IMR-90 (cell line): ENCODE measurements around the gene DGKB. TPM values are rescaled to one million over a fixed set of nuclear protein-coding genes. Genes with fewer than 3 reads are reported as not detected.

ENCODE experiments used
- ATAC-seq: fragments of 200-7000 bp; cut with Tn5 transposase; 2 replicates; pipeline ENCODE4 v1.9.1; 2020; ENCODE audit warnings: low read depth, mild to moderate bottlenecking, moderate library complexity
- BruUV-seq: library from RNA; stranded (reverse); fragments of 400-500 nt; replicated peaks from 2 replicates; lab custom pipeline; 2021; lab: Mats Ljungman, UMichigan
- CTCF ChIA-PET: fragments of 300-600 bp; formaldehyde crosslinking; extraction: SDS; loops from one replicate; lab custom pipeline; 2021; ENCODE audit warnings: antibody characterized with exemption; lab: Yijun Ruan, JAX
- POLR2A ChIA-PET: fragments of 300-600 bp; sonication (Branson Sonifier 250); formaldehyde crosslinking; loops from one replicate; lab custom pipeline; 2022; ENCODE audit warnings: antibody characterized with exemption; ENCODE audit not compliant: unreplicated experiment; lab: Charles Lee
- DNase-seq: peaks from one replicate; pipeline ENCODE4 v3.0.0; 2013
- H2AFZ ChIP-seq: replicated peaks from 2 replicates; pipeline ENCODE3; 2013; ENCODE audit warnings: low read length, mild to moderate bottlenecking; ENCODE audit not compliant: poor library complexity
- H2AK5ac ChIP-seq: 2 replicates; pipeline ENCODE4 v1.6.1; 2013; ENCODE audit warnings: low read depth, low read length, inconsistent platforms
- H2AK9ac ChIP-seq: replicated peaks from 2 replicates; pipeline ENCODE3; 2013; ENCODE audit warnings: mild to moderate bottlenecking, low read depth, low read length, moderate library complexity; ENCODE audit not compliant: poor library complexity
- H2BK120ac ChIP-seq: 2 replicates; pipeline ENCODE4 v1.6.1; 2013; ENCODE audit warnings: low read depth, low read length, inconsistent platforms
- H2BK15ac ChIP-seq: 3 replicates; pipeline ENCODE4 v1.6.1; 2013; ENCODE audit warnings: low read depth, low read length, inconsistent platforms
- H2BK20ac ChIP-seq: 2 replicates; pipeline ENCODE4 v1.6.1; 2013; ENCODE audit warnings: low read depth, mild to moderate bottlenecking, inconsistent platforms, low read length, moderate library complexity
- H2BK5ac ChIP-seq: 2 replicates; pipeline ENCODE4 v1.6.1; 2013; ENCODE audit warnings: mild to moderate bottlenecking, low read depth, low read length, inconsistent platforms; ENCODE audit not compliant: poor library complexity, severe bottlenecking
- H3K14ac ChIP-seq: replicated peaks from 2 replicates; pipeline ENCODE4 v1.6.1; 2013; ENCODE audit warnings: low read depth, low read length, inconsistent platforms
- H3K18ac ChIP-seq: 2 replicates; pipeline ENCODE4 v1.6.1; 2013; ENCODE audit warnings: low read depth, low read length, control low read depth
- H3K23ac ChIP-seq: 2 replicates; pipeline ENCODE4 v1.6.1; 2013; ENCODE audit warnings: low read depth, low read length, inconsistent platforms
- H3K27ac ChIP-seq: 2 replicates; pipeline ENCODE4 v1.5.1; 2013; ENCODE audit warnings: mild to moderate bottlenecking, control low read depth, low read length; ENCODE audit not compliant: insufficient read depth
- H3K27me3 ChIP-seq: 2 replicates; pipeline ENCODE4 v1.6.1; 2013; ENCODE audit warnings: low read length; ENCODE audit not compliant: control insufficient read depth, insufficient read depth
- H3K36me3 ChIP-seq: 2 replicates; pipeline ENCODE4 v1.6.1; 2013; ENCODE audit warnings: low read length, mixed read lengths; ENCODE audit not compliant: control insufficient read depth, insufficient read depth
- H3K4ac ChIP-seq: 2 replicates; pipeline ENCODE4 v1.6.1; 2013; ENCODE audit warnings: low read depth, low read length, inconsistent platforms
- H3K4me1 ChIP-seq: 2 replicates; pipeline ENCODE4 v1.6.1; 2013; ENCODE audit warnings: low read length, mixed read lengths; ENCODE audit not compliant: control insufficient read depth, insufficient read depth
- H3K4me2 ChIP-seq: 2 replicates; pipeline ENCODE4 v1.6.1; 2013; ENCODE audit warnings: low read depth, mild to moderate bottlenecking, control low read depth, low read length, moderate library complexity
- H3K4me3 ChIP-seq: 2 replicates; pipeline ENCODE4 v1.5.1; 2013; ENCODE audit warnings: low read depth, mild to moderate bottlenecking, control low read depth, low read length, moderate library complexity; ENCODE audit not compliant: insufficient read depth
- H3K56ac ChIP-seq: 2 replicates; pipeline ENCODE4 v1.6.1; 2013; ENCODE audit warnings: low read length, inconsistent platforms; ENCODE audit not compliant: insufficient read depth; ENCODE audit errors: extremely low read depth
- H3K79me1 ChIP-seq, 2 experiments: 2 replicates each; pipeline ENCODE4 v1.6.1; 2013; ENCODE audit warnings: low read length in 2 of 2, inconsistent platforms in 1 of 2, low read depth in 1 of 2
- H3K9ac ChIP-seq: 2 replicates; pipeline ENCODE4 v1.6.1; 2013; ENCODE audit warnings: low read depth, low read length, control low read depth
- H3K9me1 ChIP-seq: 2 replicates; pipeline ENCODE4 v1.6.1; 2013; ENCODE audit warnings: low read length, inconsistent platforms; ENCODE audit not compliant: insufficient read depth
- H3K9me3 ChIP-seq: 2 replicates; pipeline ENCODE4 v1.6.1; 2013; ENCODE audit warnings: low read length; ENCODE audit not compliant: control insufficient read depth, insufficient read depth
- H4K20me1 ChIP-seq: 2 replicates; pipeline ENCODE4 v1.6.1; 2013; ENCODE audit warnings: low read length, inconsistent platforms; ENCODE audit not compliant: insufficient read depth
- H4K5ac ChIP-seq: 2 replicates; pipeline ENCODE4 v1.6.1; 2013; ENCODE audit warnings: mild to moderate bottlenecking, low read depth, low read length, control low read depth
- H4K8ac ChIP-seq, 2 experiments: 2 replicates each; pipeline ENCODE4 v1.6.1; 2013; ENCODE audit warnings: low read depth in 2 of 2, low read length in 2 of 2, control low read depth in 1 of 2, inconsistent platforms in 1 of 2
- H4K91ac ChIP-seq: 2 replicates; pipeline ENCODE4 v1.6.1; 2013; ENCODE audit warnings: low read depth, low read length, inconsistent platforms; ENCODE audit not compliant: insufficient read depth
- BHLHE40 ChIP-seq: fragments of 150-350 bp; IDR thresholded peaks from 2 replicates; pipeline ENCODE4 v1.6.1; 2016; ENCODE audit warnings: mild to moderate bottlenecking, low read depth, low read length
- CTCF ChIP-seq: conservative IDR thresholded peaks from 2 replicates; pipeline ENCODE4 v1.5.1; 2012; ENCODE audit warnings: mild to moderate bottlenecking, low read depth, low read length, improper control_type of control experiment
- ELK1 ChIP-seq: fragments of 150-350 bp; IDR thresholded peaks from 2 replicates; pipeline ENCODE4 v1.6.1; 2016; ENCODE audit warnings: low read depth, mild to moderate bottlenecking, low read length, moderate library complexity, borderline replicate concordance
- MAFK ChIP-seq: IDR thresholded peaks from 2 replicates; pipeline ENCODE4 v1.6.1; 2012; ENCODE audit warnings: low read depth, low read length, improper control_type of control experiment
- MAZ ChIP-seq: IDR thresholded peaks from 2 replicates; pipeline ENCODE4 v1.6.1; 2012; ENCODE audit warnings: low read depth, mild to moderate bottlenecking, low read length, improper control_type of control experiment, moderate library complexity, borderline replicate concordance
- NFE2L2 ChIP-seq: fragments of 150-350 bp; IDR thresholded peaks from 2 replicates; pipeline ENCODE4 v1.6.1; 2016; ENCODE audit warnings: low read depth, mild to moderate bottlenecking, low read length
- RCOR1 ChIP-seq: IDR thresholded peaks from 2 replicates; pipeline ENCODE4 v1.6.1; 2012; ENCODE audit warnings: mild to moderate bottlenecking, low read length, improper control_type of control experiment; ENCODE audit not compliant: insufficient replicate concordance
- USF2 ChIP-seq: fragments of 150-350 bp; IDR thresholded peaks from 2 replicates; pipeline ENCODE4 v1.6.1; 2017; ENCODE audit warnings: mild to moderate bottlenecking, antibody characterized with exemption, low read length, low read depth
- dilution Hi-C: fragments of 300-500 bp; cut with HindIII; formaldehyde crosslinking; loops from one replicate; pipeline ENCODE4 v1.14.3; 2018; ENCODE audit warnings: low sequenced_read_pairs; ENCODE audit not compliant: unreplicated experiment
- in situ Hi-C: fragments of 300-500 bp; cut with MboI; formaldehyde crosslinking; loops from 3 replicates; pipeline ENCODE4 v1.14.3; 2019; ENCODE audit warnings: low sequenced_read_pairs, inconsistent platforms, mixed read lengths
- intact Hi-C: fragments of 100-400 bp; cut with micrococcal nuclease; formaldehyde crosslinking; loops from 2 replicates; pipeline ENCODE4 v1.10.0; 2022
- polyA plus RNA-seq, 3 experiments: library from polyadenylated mRNA; depleted of rRNA; stranded (reverse); fragments of >200 nt; gene quantifications; 2 replicates each; pipeline ENCODE4 v1.2.3, GENCODE V29; 2012; ENCODE audit warnings: low replicate concordance in 1 of 3
- total RNA-seq: library from RNA; depleted of rRNA; stranded (reverse); fragments of >200 nt; gene quantifications from 2 replicates; pipeline ENCODE4 v1.2.3, GENCODE V29; 2012

DGKB gene
- total and polyA plus RNA-seq, 2 of the 4 experiments (the other 2 are of a cell fraction), result not detected

- no peaks in the 10 kb centered on the region for H3K9me3 ChIP-seq
- no peak overlapping the region for H3K4me2 ChIP-seq
- no peak overlapping the region for H2BK5ac ChIP-seq
- TF ChIP-seq BHLHE40 (no peak), ELK1 (no peak), MAZ (no peak), NFE2L2 (no peak), RCOR1 (no peak), USF2 (no peak), MAFK (no peak), CTCF (no peak)
- dilution Hi-C loops (no loop called here), intact Hi-C loops (no loop called here), in situ Hi-C loops (no loop called here)
- no peak overlapping the region for H2AK9ac ChIP-seq
- CTCF ChIA-PET, result no interaction called here
- H3K27me3 ChIP-seq, result no peaks in the 10 kb centered on the region
- no peak overlapping the region for H3K18ac ChIP-seq
- H3K4me1 ChIP-seq, result no peaks in the 10 kb centered on the region
- no peak overlapping the region for H3K4ac ChIP-seq
- ATAC-seq (peak; percentile 79), DNase-seq (peak; percentile 77)
- no peak overlapping the region for H3K27ac ChIP-seq
- H2BK20ac ChIP-seq, result no peak overlapping the region
- H4K20me1 ChIP-seq, result no peaks in the 10 kb centered on the region
- no peak overlapping the region for H2AFZ ChIP-seq
- no peak overlapping the region for H3K9ac ChIP-seq
- no peak overlapping the region for H3K23ac ChIP-seq
- H4K8ac ChIP-seq, result no peak overlapping the region
- H3K36me3 ChIP-seq, result no peaks in the 10 kb centered on the region
- no peaks in the 10 kb centered on the region for H3K79me1 ChIP-seq
- POLR2A ChIA-PET, result no interaction called here
- no peak overlapping the region for H2BK120ac ChIP-seq
- no peak overlapping the region for H3K14ac ChIP-seq
- BruUV-seq, result no TSS peak
- H4K5ac ChIP-seq, result no peak overlapping the region
- no peaks in the 10 kb centered on the region for H3K9me1 ChIP-seq
- H2AK5ac ChIP-seq, result no peak overlapping the region
- no peak overlapping the region for H3K56ac ChIP-seq
- no peak overlapping the region for H4K91ac ChIP-seq
- H2BK15ac ChIP-seq, result no peak overlapping the region
- no peak overlapping the region for H3K4me3 ChIP-seq
Measured at GRCh38 chr7:14748461-14748860, 154.1 kb downstream of the DGKB start.
